ENCODE data around the gene EVX2. TPM values are rescaled to one million over a fixed set of nuclear protein-coding genes. Genes with fewer than 3 reads are reported as not detected.

The EVX2 gene
- total RNA-seq, 4 donors from 2014 or later, result 0.16 TPM; not detected in 3

DNA sequence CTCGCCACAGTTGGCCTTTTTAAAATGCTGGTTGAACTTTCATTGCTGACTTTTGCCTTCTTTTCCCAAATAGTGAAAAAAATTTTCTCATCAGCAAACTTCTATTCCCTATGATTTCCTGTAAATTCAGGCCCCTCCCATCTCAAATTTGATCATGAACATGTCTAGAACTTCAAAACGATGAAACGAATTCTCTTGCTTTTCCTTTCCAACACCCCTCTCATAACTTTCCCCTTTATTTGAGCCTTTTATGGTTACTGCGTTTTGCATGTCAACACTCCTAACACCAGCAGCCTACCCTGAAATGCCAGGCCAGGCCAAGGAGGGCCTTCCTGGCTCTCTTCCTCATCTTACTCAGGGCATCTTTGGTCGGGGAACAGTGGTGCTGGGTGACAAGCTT is 7.1 kb upstream of the EVX2 start:
- TF ChIP-seq, protein P1, sequence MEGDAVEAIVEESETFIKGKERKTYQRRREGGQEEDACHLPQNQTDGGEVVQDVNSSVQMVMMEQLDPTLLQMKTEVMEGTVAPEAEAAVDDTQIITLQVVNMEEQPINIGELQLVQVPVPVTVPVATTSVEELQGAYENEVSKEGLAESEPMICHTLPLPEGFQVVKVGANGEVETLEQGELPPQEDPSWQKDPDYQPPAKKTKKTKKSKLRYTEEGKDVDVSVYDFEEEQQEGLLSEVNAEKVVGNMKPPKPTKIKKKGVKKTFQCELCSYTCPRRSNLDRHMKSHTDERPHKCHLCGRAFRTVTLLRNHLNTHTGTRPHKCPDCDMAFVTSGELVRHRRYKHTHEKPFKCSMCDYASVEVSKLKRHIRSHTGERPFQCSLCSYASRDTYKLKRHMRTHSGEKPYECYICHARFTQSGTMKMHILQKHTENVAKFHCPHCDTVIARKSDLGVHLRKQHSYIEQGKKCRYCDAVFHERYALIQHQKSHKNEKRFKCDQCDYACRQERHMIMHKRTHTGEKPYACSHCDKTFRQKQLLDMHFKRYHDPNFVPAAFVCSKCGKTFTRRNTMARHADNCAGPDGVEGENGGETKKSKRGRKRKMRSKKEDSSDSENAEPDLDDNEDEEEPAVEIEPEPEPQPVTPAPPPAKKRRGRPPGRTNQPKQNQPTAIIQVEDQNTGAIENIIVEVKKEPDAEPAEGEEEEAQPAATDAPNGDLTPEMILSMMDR (IDR thresholded peaks at IDR 0.05; ENCODE audit: low read depth), result no peak

DNA sequence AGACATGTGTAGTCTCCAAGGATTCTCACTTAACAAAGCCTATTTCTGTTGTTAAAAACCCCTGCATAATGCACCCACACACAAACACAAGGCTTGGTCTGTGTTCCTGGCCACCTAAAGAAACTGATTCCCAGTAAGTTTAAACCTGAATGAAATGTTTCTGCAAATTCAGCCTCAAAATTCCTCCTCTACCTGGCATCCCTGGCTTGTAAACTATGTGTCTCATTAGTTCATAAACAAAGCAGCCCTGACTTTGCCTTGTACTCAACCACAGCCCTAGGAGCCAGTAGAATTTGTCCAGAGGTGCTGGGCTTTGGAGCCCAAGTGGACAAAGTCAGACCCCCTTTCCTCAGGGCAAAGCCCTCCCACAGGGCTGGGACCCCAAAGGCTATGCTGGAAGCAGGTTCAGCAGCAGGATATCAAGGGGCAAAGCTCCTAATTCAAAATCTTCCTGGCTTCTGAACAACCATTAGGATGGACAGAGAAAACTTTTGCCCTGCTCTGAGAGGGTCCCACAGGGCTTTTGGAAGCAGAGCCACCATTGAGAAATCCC is 6.2 kb upstream of the EVX2 start:
- TF ChIP-seq, protein P1 (IDR thresholded peaks at IDR 0.05; ENCODE audit: low read depth), result no peak

DNA sequence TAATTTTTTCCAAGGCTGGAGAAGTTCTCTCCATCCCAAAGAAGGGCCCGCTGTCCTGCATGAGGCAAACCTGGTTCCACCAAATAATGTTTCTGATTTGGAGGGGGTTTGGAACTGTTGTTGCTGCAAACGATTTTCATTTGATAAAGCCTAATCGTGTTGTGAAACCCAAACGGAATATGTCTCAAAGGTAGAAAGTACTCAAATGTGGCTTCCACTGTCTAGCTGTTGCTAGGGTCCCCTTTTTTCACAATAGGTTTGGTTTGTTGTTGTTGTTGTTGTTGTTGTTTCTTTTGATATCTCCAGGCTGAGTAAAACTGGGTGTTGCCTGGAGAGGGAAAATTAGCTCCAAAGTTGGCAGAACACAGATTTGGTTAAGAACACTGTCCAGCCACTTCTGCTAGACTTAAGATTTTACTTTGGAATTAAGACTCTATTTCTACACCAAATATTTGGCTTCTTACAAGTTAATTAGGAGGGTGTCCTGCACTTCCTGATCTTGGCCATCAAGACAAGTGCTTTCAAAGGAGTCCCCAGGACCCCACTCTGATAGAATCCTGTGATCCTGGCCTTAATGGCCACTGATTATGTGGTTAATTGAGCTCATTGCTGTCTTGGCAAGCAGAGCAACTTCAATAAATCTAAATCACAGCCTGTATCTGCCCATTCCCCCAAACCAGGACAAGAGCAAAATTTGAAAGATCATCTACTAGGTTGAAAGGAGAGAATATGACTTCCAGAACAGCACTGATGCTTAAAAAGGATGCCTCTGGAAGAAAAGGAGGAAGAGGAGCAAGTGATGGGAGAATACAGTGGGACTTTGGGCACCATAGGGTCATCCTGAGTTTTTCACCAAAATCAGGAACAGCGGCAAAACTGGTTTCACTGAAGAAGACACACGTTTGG is 5.4 kb upstream of the EVX2 start:
- TF ChIP-seq, protein P1 (IDR thresholded peaks at IDR 0.05; ENCODE audit: low read depth), result no peak

DNA sequence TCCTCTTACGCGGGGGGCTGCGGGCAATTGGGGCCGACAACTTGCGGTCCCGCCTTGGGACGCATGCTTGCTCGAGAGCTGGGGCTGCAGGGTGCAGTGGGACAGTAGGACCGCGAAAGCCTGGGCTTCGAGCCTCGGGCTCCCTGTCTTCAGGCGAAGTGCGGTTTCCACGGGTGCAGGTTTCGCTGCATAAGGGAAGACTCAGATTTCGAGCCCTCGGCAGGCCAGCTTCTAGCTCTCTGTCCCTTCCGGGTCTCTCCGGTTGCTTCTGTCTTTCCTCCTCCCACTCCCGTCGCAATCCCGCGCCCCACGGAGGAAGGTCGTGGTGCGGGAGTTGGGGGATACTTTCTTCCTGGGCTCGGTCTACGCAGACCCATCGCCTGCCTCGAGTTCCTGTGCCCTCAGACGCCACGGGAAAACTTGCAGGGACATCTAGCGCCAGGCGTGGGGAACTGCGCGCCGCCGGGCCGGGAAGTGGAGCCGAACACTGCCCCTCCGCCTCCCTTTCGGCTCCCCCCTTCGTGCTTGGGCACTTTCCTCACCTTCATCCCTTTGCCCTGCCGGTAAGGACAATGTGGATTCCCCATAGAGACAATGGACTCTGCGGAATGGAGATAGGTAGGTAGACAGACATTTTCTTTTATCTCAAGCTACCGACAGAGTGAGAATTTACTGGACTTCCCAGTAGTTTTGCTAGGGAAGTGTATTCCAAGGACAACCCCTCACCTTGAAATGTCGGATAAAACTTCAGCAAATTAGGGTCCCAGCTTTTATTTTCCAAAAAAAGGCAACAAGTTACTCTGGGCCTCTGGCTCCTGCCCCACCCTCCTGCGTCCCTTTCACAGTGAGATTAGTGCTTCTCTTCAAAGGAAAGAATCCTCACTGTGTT is 4.5 kb upstream of the EVX2 start:
- TF ChIP-seq, protein P1 (IDR thresholded peaks at IDR 0.05; ENCODE audit: low read depth), result no peak

DNA sequence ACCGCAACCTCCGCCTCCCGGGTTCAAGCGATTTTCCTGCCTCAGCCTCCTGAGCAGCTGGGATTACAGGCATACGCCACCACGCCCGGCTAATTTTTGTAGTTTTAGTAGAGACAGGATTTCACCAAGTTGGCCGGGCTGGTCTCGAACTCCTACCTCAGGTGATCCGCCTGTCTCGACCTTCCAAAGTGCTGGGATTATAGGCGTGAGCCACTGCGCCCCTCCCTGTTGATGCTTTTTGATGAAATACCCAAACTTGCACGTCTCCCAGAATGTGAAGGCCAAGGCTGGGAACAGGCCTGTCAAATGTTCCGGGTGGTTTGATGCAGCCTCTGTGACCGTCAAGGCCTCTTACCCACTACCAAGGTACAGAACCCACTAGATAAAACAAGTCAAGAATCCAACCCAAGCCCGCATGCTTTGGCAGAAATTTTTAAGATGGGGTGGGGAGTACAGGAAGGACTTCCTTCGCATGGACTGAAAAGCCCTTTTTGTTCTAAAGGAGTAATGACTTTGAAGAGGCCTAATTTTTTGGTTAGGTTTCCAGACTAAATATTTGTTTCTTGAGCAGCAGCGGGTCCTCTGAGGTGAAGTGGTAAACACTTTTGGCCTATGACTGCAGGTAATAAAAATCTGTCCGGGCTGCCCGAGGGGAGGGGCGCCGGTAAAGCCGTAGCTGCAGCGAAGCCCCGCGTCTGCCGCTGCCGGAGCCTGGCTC is 3.7 kb upstream of the EVX2 start:
- TF ChIP-seq, protein P1 (IDR thresholded peaks at IDR 0.05; ENCODE audit: low read depth), result no peak

DNA sequence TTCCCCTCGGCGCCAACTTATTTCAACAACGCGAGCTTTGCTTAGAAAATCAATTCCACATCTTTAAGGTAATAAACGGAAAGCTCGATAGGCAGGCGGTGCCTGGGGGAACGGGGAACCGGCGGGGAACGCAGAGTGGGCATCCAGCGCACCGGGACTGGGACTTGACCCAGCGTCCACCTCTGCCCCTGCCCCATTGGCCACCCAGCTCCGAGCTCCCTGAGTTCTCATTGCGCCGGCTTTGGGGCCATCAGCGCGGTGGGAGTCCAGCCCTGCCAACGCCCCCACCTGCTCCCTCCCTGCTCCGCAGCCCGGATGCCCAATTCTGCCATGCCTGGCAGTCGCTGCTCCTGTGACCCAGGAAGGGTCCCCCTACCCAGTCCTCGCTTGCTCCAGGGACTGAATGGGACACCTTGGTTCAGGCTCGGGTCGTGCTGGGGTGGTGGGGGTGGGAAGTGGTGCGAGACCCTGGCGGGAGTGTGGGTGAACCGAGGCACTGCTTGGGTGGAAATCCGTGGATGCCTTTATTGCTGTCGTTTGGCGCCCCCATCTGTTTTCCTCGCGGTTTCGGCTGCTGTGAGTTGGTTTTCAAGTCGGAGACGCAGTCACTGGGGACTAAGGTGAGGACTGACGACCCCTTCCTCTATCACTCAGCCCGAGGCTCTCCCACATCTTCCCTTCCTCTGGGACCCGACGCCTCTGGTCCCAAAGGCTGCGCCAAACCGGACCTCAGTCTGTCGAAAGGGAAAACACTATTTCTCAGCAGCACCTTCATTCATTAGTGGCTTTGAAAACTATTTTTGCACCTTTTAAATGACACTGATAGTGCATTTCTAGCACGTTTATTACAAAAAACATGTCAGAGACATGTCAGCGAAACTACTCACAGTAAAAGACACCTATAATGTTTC is 2.4 kb upstream of the EVX2 start:
- TF ChIP-seq, protein P1 (IDR thresholded peaks at IDR 0.05; ENCODE audit: low read depth), result no peak

All from subcutaneous adipose tissue (tissue), 4 donors.